Neural progenitor cell (in vitro differentiated cells): ENCODE data around the gene HINT3.
"Not testable (repeated sequence)": the region's sequence is repeated elsewhere in the genome, so short reads cannot be mapped to it uniquely, and the experiment has no call there.

Source experiments
- EZH2 ChIP-seq: fragments of 200-600 bp; sonication (generic); IDR thresholded peaks from 2 replicates; pipeline ENCODE4 v1.6.1; 2017; ENCODE audit warnings: antibody characterized with exemption, mild to moderate bottlenecking, moderate library complexity
- TF ChIP-seq, protein P1 (sequence below): fragments of 200-600 bp; sonication (generic); IDR thresholded peaks from 2 replicates; pipeline ENCODE4 v1.5.1; 2017; ENCODE audit warnings: antibody characterized with exemption, mild to moderate bottlenecking

DNA sequence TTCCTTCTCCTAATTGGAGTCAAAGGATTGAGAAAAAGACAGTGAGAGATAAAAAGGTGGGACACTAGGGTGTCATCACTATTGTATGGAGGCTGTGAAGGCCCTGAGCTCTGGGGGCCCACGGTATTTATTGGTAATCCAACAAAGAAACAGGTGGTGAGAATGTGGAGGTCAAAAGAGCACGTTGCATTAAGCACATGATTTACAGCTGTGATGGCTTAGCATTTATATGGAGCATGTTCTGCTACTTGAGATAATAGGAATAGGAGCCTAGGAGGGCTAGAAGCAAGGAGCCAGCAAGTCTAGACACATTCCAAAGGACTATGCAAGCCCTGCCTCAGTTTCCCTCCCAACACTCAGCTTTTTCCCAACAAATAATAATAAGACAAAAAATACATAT, 44.1 kb upstream of the HINT3 start:
- TF ChIP-seq, protein P1, sequence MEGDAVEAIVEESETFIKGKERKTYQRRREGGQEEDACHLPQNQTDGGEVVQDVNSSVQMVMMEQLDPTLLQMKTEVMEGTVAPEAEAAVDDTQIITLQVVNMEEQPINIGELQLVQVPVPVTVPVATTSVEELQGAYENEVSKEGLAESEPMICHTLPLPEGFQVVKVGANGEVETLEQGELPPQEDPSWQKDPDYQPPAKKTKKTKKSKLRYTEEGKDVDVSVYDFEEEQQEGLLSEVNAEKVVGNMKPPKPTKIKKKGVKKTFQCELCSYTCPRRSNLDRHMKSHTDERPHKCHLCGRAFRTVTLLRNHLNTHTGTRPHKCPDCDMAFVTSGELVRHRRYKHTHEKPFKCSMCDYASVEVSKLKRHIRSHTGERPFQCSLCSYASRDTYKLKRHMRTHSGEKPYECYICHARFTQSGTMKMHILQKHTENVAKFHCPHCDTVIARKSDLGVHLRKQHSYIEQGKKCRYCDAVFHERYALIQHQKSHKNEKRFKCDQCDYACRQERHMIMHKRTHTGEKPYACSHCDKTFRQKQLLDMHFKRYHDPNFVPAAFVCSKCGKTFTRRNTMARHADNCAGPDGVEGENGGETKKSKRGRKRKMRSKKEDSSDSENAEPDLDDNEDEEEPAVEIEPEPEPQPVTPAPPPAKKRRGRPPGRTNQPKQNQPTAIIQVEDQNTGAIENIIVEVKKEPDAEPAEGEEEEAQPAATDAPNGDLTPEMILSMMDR: not testable (repeated sequence)
- TF ChIP-seq EZH2: not testable (repeated sequence)
